HUDEP-2 (cell line): ENCODE data around the gene SON.

Source experiments
- DNase-seq, 76 experiments: peaks; one replicate each; lab custom pipeline; 2025; ENCODE audit not compliant: unreplicated experiment in 76 of 76; lab: John Stamatoyannopoulos, UW

Gene SON

GRCh38 chr21:33544451-33545195 lies 1.8 kb downstream of the SON start:
- peak in 2 of 76 experiments; percentile 21 to 23 for DNase-seq

GRCh38 chr21:33546086-33546485 lies 3.2 kb downstream of the SON start:
- DNase-seq: no peak

- no peak for DNase-seq
Measured at GRCh38 chr21:33549848-33550771, 7.3 kb downstream of the SON start.

GRCh38 chr21:33550772-33551660 lies 8.2 kb downstream of the SON start:
- no peak for DNase-seq

- DNase-seq: no peak
Measured at GRCh38 chr21:33551664-33552063, 8.8 kb downstream of the SON start.

- DNase-seq: no peak
Measured at GRCh38 chr21:33552093-33552998, 9.5 kb downstream of the SON start.

- no peak for DNase-seq
Measured at GRCh38 chr21:33552999-33553598, 10.3 kb downstream of the SON start.

- DNase-seq: no peak
Measured at GRCh38 chr21:33554236-33554981, 11.6 kb downstream of the SON start.

GRCh38 chr21:33554982-33555344 lies 12.1 kb downstream of the SON start:
- no peak for DNase-seq

- no peak for DNase-seq
Measured at GRCh38 chr21:33557447-33557846, 14.6 kb downstream of the SON start.

- no peak for DNase-seq
Measured at GRCh38 chr21:33558777-33559421, 16.1 kb downstream of the SON start.

GRCh38 chr21:33559813-33560212 lies 17.0 kb downstream of the SON start:
- no peak for DNase-seq

- no peak for DNase-seq
Measured at GRCh38 chr21:33560965-33561364, 18.1 kb downstream of the SON start.

- no peak for DNase-seq
Measured at GRCh38 chr21:33561373-33561772, 18.5 kb downstream of the SON start.

- no peak for DNase-seq
Measured at GRCh38 chr21:33562389-33562788, 19.6 kb downstream of the SON start.

GRCh38 chr21:33566514-33566913 lies 23.7 kb downstream of the SON start:
- DNase-seq: no peak

GRCh38 chr21:33567914-33568313 lies 25.1 kb downstream of the SON start:
- DNase-seq: no peak

- no peak for DNase-seq
Measured at GRCh38 chr21:33568448-33568847, 25.6 kb downstream of the SON start.
